ENCODE results near the gene STIL.

DNA sequence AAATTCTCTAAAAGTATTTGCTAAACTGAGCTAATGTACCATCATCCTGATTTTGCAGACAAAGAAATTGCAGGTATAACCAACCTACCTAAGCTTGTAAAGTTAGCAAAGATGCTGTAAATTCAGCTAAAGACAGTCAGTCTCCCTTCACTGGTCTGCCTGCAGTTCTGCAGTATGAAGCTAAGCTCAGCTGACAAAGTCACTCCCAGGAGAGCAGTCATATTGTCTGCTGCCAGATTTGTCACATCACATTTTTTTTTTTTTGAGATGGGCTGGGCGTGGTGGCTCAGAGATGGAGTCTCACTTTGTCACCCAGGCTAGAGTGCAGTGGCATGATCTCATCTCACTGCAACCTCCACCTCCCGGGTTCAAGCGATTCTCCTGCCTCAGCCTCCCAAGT is 10.7 kb upstream of the STIL start:
- TF ChIP-seq, protein P1, sequence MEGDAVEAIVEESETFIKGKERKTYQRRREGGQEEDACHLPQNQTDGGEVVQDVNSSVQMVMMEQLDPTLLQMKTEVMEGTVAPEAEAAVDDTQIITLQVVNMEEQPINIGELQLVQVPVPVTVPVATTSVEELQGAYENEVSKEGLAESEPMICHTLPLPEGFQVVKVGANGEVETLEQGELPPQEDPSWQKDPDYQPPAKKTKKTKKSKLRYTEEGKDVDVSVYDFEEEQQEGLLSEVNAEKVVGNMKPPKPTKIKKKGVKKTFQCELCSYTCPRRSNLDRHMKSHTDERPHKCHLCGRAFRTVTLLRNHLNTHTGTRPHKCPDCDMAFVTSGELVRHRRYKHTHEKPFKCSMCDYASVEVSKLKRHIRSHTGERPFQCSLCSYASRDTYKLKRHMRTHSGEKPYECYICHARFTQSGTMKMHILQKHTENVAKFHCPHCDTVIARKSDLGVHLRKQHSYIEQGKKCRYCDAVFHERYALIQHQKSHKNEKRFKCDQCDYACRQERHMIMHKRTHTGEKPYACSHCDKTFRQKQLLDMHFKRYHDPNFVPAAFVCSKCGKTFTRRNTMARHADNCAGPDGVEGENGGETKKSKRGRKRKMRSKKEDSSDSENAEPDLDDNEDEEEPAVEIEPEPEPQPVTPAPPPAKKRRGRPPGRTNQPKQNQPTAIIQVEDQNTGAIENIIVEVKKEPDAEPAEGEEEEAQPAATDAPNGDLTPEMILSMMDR (optimal IDR thresholded peaks at IDR 0.05 in 1 of 3, IDR thresholded peaks at IDR 0.05 in 1 of 3, conservative IDR thresholded peaks at IDR 0.05 in 1 of 3; ENCODE audit: extremely low read depth in 1 of 3, insufficient read depth in 2 of 3, low read length in 3 of 3), result no peak
- TF ChIP-seq EZH2 (IDR thresholded peaks at IDR 0.05; ENCODE audit: low read length), result no peak

All from keratinocyte (primary cell).